ENCODE measurements around the gene MFGE8.

DNA sequence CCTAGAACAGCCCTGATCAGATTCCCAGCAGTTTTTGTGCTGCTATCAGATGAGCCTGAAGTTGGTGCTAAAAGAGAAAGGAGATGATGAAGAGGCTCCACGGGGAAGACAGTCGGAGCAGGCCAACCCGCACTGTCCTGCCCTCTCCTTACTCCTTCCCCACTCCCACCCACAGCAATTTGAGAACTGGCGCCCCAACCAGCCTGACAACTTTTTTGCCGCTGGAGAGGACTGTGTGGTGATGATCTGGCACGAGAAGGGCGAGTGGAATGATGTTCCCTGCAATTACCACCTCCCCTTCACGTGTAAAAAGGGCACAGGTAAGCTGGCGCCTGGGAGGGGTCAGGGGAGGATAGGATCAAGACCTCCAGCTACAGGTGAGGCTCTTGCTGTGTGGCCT, 40.5 kb downstream of the MFGE8 start:
- TF ChIP-seq POLR2A (IDR thresholded peaks at IDR 0.05) (no peak), EP300 (IDR thresholded peaks at IDR 0.05) (no peak)
- TF ChIP-seq, protein P1, sequence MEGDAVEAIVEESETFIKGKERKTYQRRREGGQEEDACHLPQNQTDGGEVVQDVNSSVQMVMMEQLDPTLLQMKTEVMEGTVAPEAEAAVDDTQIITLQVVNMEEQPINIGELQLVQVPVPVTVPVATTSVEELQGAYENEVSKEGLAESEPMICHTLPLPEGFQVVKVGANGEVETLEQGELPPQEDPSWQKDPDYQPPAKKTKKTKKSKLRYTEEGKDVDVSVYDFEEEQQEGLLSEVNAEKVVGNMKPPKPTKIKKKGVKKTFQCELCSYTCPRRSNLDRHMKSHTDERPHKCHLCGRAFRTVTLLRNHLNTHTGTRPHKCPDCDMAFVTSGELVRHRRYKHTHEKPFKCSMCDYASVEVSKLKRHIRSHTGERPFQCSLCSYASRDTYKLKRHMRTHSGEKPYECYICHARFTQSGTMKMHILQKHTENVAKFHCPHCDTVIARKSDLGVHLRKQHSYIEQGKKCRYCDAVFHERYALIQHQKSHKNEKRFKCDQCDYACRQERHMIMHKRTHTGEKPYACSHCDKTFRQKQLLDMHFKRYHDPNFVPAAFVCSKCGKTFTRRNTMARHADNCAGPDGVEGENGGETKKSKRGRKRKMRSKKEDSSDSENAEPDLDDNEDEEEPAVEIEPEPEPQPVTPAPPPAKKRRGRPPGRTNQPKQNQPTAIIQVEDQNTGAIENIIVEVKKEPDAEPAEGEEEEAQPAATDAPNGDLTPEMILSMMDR (IDR thresholded peaks at IDR 0.05): no peak
